HUES6 (cell line): ENCODE measurements around the gene CXCR6.

ENCODE experiments used
- H3K27ac ChIP-seq: 2 replicates; pipeline ENCODE4 v1.7.0; 2013; ENCODE audit warnings: low read depth, mild to moderate bottlenecking, low read length, inconsistent platforms
- H3K27me3 ChIP-seq: 2 replicates; pipeline ENCODE4 v1.6.1; 2013; ENCODE audit warnings: low read length; ENCODE audit not compliant: control insufficient read depth, insufficient read depth
- H3K36me3 ChIP-seq: 2 replicates; pipeline ENCODE4 v1.6.1; 2013; ENCODE audit warnings: low read length; ENCODE audit not compliant: control insufficient read depth, insufficient read depth
- H3K4me1 ChIP-seq: 2 replicates; pipeline ENCODE4 v1.6.1; 2013; ENCODE audit warnings: low read length; ENCODE audit not compliant: control insufficient read depth, insufficient read depth
- H3K4me3 ChIP-seq: 2 replicates; pipeline ENCODE4 v1.5.1; 2013; ENCODE audit warnings: low read depth, low read length
- H3K9ac ChIP-seq: one replicate; pipeline ENCODE4 v1.6.1; 2013; ENCODE audit warnings: mild to moderate bottlenecking, low read length
- H3K9me3 ChIP-seq: 2 replicates; pipeline ENCODE4 v1.6.1; 2013; ENCODE audit warnings: low read depth, low read length; ENCODE audit not compliant: control insufficient read depth, insufficient read depth

The CXCR6 gene

GRCh38 chr3:45940004-45940780 is 3.1 kb upstream of the CXCR6 start:
- Histone ChIP-seq H3K4me1 (peaks cover 14% of the 10 kb centered on the region; the same call in 1 of the 2 replicates), H3K36me3 (peaks cover 26% of the 10 kb centered on the region), H3K27me3 (no peaks in the 10 kb centered on the region)

GRCh38 chr3:45940781-45941365 is 2.4 kb upstream of the CXCR6 start:
- Histone ChIP-seq H3K27me3 (no peaks in the 10 kb centered on the region), H3K9ac (no peak overlapping the region), H3K36me3 (peaks cover 21% of the 10 kb centered on the region), H3K4me1 (peaks cover 14% of the 10 kb centered on the region; the same call in 1 of the 2 replicates), H3K4me3 (no peak overlapping the region), H3K27ac (no peak overlapping the region), H3K9me3 (no peaks in the 10 kb centered on the region)

More at GRCh38 chr3:45940004-45940780, 3.1 kb upstream of the CXCR6 start:
- Histone ChIP-seq H3K9me3 (no peaks in the 10 kb centered on the region), H3K9ac (no peak overlapping the region), H3K27ac (no peak overlapping the region), H3K4me3 (no peak overlapping the region)

DNA sequence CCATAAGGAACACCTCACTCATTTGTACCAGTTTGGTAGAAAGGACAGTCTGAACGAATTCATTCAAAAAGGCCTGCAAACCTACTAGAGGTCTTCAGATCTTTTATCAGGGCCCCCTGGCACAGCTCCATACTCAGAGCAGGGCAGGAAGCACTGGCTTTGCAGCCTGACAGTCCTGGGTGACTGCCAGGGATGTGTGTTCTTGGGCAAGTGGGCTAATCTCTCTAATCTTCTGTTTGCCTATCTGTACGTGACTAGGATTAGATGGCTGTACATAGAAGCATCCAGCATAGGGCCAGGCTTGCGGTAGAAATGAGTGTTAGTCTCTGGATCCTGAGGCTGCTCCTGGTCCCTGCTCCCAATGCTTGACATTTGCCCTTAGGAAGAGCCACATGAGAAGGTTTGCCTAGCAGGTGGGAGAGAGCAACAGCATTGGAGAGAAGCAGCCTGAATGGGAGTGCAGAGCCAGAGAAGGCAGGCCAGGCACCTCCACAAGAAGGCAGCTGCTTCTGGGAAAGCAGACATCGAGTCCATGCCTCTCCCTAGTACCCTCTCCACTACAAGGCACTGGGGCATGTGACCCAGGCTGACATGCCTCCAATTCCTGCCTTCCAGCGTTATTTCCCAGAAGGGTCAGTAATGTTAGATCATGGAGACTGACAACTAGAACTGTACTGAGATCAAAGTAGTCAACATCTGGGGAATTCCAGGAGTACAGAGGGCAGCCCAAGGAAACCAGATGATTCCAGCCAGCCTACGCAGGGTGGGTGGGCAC is 1.0 kb upstream of the CXCR6 start:
- Histone ChIP-seq H3K27me3 (no peaks in the 10 kb centered on the region), H3K9ac (no peak overlapping the region), H3K4me1 (peaks cover 14% of the 10 kb centered on the region; the same call in 1 of the 2 replicates), H3K9me3 (no peaks in the 10 kb centered on the region), H3K4me3 (no peak overlapping the region), H3K27ac (no peak overlapping the region), H3K36me3 (peaks cover 18% of the 10 kb centered on the region)

GRCh38 chr3:45944830-45945620 is 1.8 kb downstream of the CXCR6 start:
- Histone ChIP-seq H3K9me3 (no peaks in the 10 kb centered on the region), H3K36me3 (peaks cover 40% of the 10 kb centered on the region), H3K4me3 (no peak overlapping the region), H3K27ac (no peak overlapping the region), H3K27me3 (no peaks in the 10 kb centered on the region), H3K4me1 (0 out of 2 replicates have a peak, but pooled peaks cover 2% of the 10 kb centered on the region), H3K9ac (no peak overlapping the region)

GRCh38 chr3:45946307-45946706 is 3.0 kb downstream of the CXCR6 start:
- H3K27me3 ChIP-seq, result no peaks in the 10 kb centered on the region
- H3K4me3 ChIP-seq, result no peak overlapping the region
- H3K27ac ChIP-seq, result no peak overlapping the region
- H3K36me3 ChIP-seq, result peaks cover 52% of the 10 kb centered on the region
- H3K4me1 ChIP-seq, result no peaks in the 10 kb centered on the region
- no peak overlapping the region for H3K9ac ChIP-seq
- no peaks in the 10 kb centered on the region for H3K9me3 ChIP-seq

GRCh38 chr3:45946875-45947274 is 3.6 kb downstream of the CXCR6 start:
- no peaks in the 10 kb centered on the region for H3K4me1 ChIP-seq
- no peak overlapping the region for H3K27ac ChIP-seq

DNA sequence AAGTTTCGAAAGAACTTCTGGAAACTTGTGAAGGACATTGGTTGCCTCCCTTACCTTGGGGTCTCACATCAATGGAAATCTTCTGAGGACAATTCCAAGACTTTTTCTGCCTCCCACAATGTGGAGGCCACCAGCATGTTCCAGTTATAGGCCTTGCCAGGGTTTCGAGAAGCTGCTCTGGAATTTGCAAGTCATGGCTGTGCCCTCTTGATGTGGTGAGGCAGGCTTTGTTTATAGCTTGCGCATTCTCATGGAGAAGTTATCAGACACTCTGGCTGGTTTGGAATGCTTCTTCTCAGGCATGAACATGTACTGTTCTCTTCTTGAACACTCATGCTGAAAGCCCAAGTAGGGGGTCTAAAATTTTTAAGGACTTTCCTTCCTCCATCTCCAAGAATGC is 4.1 kb downstream of the CXCR6 start:
- no peaks in the 10 kb centered on the region for H3K27me3 ChIP-seq
- H3K4me1 ChIP-seq, result no peaks in the 10 kb centered on the region
- H3K9ac ChIP-seq, result no peak overlapping the region
- H3K9me3 ChIP-seq, result no peaks in the 10 kb centered on the region
- H3K27ac ChIP-seq, result no peak overlapping the region
- H3K4me3 ChIP-seq, result no peak overlapping the region
- H3K36me3 ChIP-seq, result peaks cover 63% of the 10 kb centered on the region

More at GRCh38 chr3:45946875-45947274, 3.6 kb downstream of the CXCR6 start:
- no peak overlapping the region for H3K9ac ChIP-seq
- no peaks in the 10 kb centered on the region for H3K9me3 ChIP-seq
- H3K27me3 ChIP-seq, result no peaks in the 10 kb centered on the region
- no peak overlapping the region for H3K4me3 ChIP-seq
- peaks cover 58% of the 10 kb centered on the region for H3K36me3 ChIP-seq

DNA sequence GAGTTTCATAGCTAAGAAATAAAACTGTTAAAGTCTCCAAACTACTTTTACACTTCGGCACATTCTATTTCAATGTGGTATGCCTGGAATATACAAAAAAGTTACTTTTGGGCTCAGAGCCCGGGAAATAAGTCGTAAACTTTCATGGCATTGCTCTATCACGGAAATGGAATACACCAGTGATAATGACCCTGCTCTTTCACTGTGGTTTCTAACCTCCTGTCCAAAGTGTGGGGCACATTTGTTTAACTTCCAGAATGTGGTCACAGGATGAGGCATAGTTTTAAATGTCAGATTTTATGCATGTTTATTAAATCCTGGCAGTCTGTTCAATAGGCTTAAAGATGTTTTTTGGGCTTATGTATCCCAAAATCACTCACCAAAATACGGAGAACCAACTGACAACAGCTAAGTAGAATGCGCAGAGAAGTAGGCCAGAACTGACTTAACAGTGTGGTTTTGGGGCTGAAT is 5.1 kb downstream of the CXCR6 start:
- H3K4me3 ChIP-seq, result no peak overlapping the region
- H3K36me3 ChIP-seq, result peaks cover 73% of the 10 kb centered on the region
- H3K27ac ChIP-seq, result no peak overlapping the region

GRCh38 chr3:45948881-45949280 is 5.6 kb downstream of the CXCR6 start:
- no peak overlapping the region for H3K27ac ChIP-seq
- H3K36me3 ChIP-seq, result peaks cover 78% of the 10 kb centered on the region
- no peak overlapping the region for H3K4me3 ChIP-seq
- no peak overlapping the region for H3K9ac ChIP-seq
- no peaks in the 10 kb centered on the region for H3K4me1 ChIP-seq
- H3K9me3 ChIP-seq, result no peaks in the 10 kb centered on the region
- H3K27me3 ChIP-seq, result no peaks in the 10 kb centered on the region

More for the DNA sequence above, 5.1 kb downstream of the CXCR6 start:
- Histone ChIP-seq H3K4me1 (no peaks in the 10 kb centered on the region), H3K9me3 (no peaks in the 10 kb centered on the region), H3K27me3 (no peaks in the 10 kb centered on the region), H3K9ac (no peak overlapping the region)

- peaks cover 83% of the 10 kb centered on the region for H3K36me3 ChIP-seq
- H3K4me1 ChIP-seq, result no peaks in the 10 kb centered on the region
- no peak overlapping the region for H3K9ac ChIP-seq
- H3K4me3 ChIP-seq, result no peak overlapping the region
- H3K27ac ChIP-seq, result no peak overlapping the region
- H3K27me3 ChIP-seq, result no peaks in the 10 kb centered on the region
- no peaks in the 10 kb centered on the region for H3K9me3 ChIP-seq
Measured at GRCh38 chr3:45949432-45949831, 6.2 kb downstream of the CXCR6 start.
